Measurements from ENCODE around the gene LRRK2. TPM values are rescaled to one million over a fixed set of nuclear protein-coding genes. Genes with fewer than 3 reads are reported as not detected.

LRRK2 gene
- total RNA-seq, 4 donors from 2014 or later, result 9.0 to 55.6 (median 15.4) TPM

- DNase-seq (ENCODE audit: low spot score) (no peak), ATAC-seq (ENCODE audit: low FRiP score) (no peak)
- TF ChIP-seq, protein P1, sequence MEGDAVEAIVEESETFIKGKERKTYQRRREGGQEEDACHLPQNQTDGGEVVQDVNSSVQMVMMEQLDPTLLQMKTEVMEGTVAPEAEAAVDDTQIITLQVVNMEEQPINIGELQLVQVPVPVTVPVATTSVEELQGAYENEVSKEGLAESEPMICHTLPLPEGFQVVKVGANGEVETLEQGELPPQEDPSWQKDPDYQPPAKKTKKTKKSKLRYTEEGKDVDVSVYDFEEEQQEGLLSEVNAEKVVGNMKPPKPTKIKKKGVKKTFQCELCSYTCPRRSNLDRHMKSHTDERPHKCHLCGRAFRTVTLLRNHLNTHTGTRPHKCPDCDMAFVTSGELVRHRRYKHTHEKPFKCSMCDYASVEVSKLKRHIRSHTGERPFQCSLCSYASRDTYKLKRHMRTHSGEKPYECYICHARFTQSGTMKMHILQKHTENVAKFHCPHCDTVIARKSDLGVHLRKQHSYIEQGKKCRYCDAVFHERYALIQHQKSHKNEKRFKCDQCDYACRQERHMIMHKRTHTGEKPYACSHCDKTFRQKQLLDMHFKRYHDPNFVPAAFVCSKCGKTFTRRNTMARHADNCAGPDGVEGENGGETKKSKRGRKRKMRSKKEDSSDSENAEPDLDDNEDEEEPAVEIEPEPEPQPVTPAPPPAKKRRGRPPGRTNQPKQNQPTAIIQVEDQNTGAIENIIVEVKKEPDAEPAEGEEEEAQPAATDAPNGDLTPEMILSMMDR (IDR thresholded peaks at IDR 0.05), result no peak
These were observed 61.8 kb downstream of the LRRK2 start for GRCh38 chr12:40286583-40286982.

DNA sequence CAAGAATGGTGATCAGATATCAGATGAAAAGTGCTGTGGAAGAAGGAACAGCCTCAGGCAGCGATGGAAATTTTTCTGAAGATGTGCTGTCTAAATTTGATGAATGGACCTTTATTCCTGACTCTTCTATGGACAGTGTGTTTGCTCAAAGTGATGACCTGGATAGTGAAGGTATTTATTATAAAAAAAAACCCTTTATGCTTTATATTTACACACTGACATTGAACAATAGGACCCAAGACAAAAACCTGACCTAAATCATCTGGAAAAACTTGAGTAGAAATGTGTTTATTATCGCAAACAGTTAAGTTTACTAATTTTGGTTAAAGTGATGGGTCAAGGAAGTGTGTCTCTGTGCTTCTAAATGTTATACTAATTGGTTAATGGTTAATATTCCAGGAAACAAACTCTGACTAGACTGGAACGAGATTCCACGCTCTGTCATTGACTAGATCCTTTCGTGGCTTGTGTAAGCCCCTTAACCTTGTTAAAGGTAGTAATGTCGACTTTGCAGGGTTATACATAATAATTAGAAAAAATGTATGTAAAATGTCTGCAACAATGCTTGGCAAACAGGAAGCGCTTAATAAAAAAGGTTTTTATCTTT, 62.7 kb downstream of the LRRK2 start:
- TF ChIP-seq, protein P1 (IDR thresholded peaks at IDR 0.05), result no peak
- no peak for ATAC-seq (ENCODE audit: low FRiP score)

GRCh38 chr12:40292788-40293429, 68.1 kb downstream of the LRRK2 start:
- no peak for ATAC-seq (ENCODE audit: low FRiP score)
- DNase-seq (ENCODE audit: low spot score), result no peak
- TF ChIP-seq, protein P1 (IDR thresholded peaks at IDR 0.05), result no peak

More for the DNA sequence above, 62.7 kb downstream of the LRRK2 start:
- no peak for DNase-seq (ENCODE audit: low spot score)

GRCh38 chr12:40298341-40298740, 73.5 kb downstream of the LRRK2 start:
- ATAC-seq (ENCODE audit: low FRiP score), result no peak
- TF ChIP-seq, protein P1 (IDR thresholded peaks at IDR 0.05), result no peak
- no peak for DNase-seq (ENCODE audit: low spot score)

GRCh38 chr12:40300490-40300889, 75.7 kb downstream of the LRRK2 start:
- ATAC-seq (ENCODE audit: low FRiP score) (no peak), DNase-seq (ENCODE audit: low spot score) (no peak)
- TF ChIP-seq, protein P1 (IDR thresholded peaks at IDR 0.05), result no peak

DNA sequence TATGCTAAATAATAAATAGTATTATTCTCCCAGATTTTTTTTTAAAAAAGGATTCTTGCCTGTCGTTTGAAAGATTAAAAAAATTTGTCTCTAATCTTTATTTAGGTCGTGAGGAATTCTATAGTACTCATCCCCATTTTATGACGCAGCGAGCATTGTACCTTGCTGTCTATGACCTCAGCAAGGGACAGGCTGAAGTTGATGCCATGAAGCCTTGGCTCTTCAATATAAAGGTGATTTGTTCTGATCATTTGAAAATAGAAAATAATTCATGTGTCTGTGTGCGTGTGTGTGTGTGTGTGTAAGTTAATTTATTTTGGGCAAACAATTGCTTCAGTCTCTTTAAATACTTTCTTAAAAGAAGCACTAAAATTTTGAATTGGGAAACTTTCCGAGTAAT, 84.2 kb downstream of the LRRK2 start:
- ATAC-seq (ENCODE audit: low FRiP score), result no peak
- TF ChIP-seq, protein P1 (IDR thresholded peaks at IDR 0.05), result no peak
- DNase-seq (ENCODE audit: low spot score), result no peak

- TF ChIP-seq, protein P1 (IDR thresholded peaks at IDR 0.05), result no peak
- ATAC-seq (ENCODE audit: low FRiP score) (no peak), DNase-seq (ENCODE audit: low spot score) (no peak)
These were observed 85.4 kb downstream of the LRRK2 start for GRCh38 chr12:40310211-40310610.
